Fibroblast of the aortic adventitia (primary cell): ENCODE data around the gene RHPN2. TPM values are rescaled to one million over a fixed set of nuclear protein-coding genes. Genes with fewer than 3 reads are reported as not detected.

Experiments
- DNase-seq: peaks from one replicate; pipeline ENCODE4 v3.0.0-alpha.2; 2010; ENCODE audit warnings: low read depth
- H3K4me3 ChIP-seq: 2 replicates; pipeline ENCODE4 v1.5.1; 2011; ENCODE audit warnings: low read depth, mild to moderate bottlenecking, control low read depth, low read length, moderate library complexity
- total RNA-seq: library from RNA; depleted of rRNA; stranded (reverse); fragments of >200 nt; gene quantifications from 2 replicates; pipeline ENCODE4 v1.2.3, GENCODE V29; 2012; ENCODE audit warnings: low replicate concordance
- TF ChIP-seq, protein P1 (sequence below): IDR thresholded peaks from 2 replicates; pipeline ENCODE4 v1.5.1; 2011; ENCODE audit warnings: mild to moderate bottlenecking, low read length, control low read depth, inconsistent platforms; ENCODE audit not compliant: insufficient read depth

Gene RHPN2
- total RNA-seq, 1 donor = 2.3 TPM

DNA sequence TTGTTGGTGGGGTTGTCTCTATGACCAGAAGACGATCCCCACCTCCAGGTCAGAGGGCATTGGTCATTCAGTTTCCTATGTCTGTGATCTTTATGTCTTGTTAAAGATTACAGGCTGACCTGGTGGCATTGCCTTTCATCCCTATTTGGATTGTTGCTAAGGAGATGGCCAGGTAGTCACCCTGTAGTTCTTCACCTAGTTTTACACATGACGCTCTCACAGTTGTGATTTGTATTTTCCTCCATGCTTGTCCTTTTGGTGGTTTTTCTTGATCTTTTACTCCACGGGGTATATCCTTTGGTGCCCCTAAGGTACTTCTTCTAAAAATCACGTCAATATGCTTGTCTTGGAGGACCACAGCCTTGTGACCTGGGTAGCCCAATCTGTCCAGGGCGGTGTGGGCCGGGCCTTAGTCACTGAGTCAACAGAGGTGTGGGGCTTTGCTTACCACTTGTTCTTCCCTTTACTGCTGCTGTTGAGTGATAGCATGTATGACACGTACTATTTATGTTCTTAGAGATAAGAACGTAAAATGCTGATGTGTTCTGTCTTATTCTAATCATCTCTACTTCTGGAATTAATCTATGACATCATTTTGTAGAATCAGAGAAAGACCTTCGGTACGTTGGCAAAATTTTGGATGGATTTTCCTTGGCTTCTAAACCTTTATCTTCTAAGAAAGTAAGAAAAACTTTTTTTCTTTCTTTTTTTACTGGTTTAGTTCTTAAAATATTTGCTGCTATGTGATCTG lies 36.4 kb upstream of the RHPN2 start:
- no peak for DNase-seq
- TF ChIP-seq, protein P1, sequence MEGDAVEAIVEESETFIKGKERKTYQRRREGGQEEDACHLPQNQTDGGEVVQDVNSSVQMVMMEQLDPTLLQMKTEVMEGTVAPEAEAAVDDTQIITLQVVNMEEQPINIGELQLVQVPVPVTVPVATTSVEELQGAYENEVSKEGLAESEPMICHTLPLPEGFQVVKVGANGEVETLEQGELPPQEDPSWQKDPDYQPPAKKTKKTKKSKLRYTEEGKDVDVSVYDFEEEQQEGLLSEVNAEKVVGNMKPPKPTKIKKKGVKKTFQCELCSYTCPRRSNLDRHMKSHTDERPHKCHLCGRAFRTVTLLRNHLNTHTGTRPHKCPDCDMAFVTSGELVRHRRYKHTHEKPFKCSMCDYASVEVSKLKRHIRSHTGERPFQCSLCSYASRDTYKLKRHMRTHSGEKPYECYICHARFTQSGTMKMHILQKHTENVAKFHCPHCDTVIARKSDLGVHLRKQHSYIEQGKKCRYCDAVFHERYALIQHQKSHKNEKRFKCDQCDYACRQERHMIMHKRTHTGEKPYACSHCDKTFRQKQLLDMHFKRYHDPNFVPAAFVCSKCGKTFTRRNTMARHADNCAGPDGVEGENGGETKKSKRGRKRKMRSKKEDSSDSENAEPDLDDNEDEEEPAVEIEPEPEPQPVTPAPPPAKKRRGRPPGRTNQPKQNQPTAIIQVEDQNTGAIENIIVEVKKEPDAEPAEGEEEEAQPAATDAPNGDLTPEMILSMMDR = no peak
- H3K4me3 ChIP-seq = no peak overlapping the region

DNA sequence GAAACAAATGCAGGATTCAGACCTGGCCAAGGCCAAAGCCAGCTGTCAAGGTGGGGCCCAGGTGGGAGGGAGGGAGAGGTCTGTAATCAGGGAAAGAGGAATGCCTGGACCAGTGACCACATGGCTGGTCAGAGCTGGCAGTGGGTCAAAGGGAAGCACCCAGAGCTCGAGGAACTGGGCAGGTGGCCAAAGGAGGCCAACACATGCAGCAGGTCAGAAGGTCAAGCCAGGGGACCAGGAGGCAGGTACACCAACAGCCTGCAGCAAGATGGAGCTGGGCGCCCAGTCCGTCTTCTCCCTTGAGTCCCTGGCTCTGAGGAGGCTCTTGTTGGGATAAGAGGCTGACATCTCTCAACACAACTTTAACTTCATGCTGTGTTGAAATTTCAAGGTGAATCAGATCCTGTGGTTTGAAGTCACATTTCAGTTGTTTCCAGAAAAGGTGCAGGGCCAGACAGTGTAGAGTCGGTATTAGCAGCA lies 33.4 kb upstream of the RHPN2 start:
- H3K4me3 ChIP-seq = no peak overlapping the region
- TF ChIP-seq, protein P1 = no peak
- no peak for DNase-seq

DNA sequence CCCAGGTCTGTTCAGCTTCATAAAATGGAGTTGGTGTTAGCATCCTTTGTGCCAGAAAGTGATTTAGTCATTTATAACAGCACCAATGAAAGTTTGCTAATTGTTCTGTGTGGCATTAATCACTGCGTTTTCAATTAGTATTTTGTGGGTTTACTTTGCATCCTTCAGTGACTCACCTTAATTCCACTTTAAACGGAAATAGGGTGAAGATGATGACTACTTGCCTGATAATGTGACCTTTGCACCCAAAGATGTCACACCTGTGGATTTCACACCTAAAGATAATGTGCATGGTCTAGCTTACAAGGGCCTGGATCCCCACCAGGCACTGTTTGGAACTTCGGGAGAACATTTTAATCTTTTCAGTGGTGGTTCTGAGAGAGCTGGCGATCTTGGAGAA lies 31.3 kb upstream of the RHPN2 start:
- H3K4me3 ChIP-seq = no peak overlapping the region
- DNase-seq = no peak
- TF ChIP-seq, protein P1 = no peak

DNA sequence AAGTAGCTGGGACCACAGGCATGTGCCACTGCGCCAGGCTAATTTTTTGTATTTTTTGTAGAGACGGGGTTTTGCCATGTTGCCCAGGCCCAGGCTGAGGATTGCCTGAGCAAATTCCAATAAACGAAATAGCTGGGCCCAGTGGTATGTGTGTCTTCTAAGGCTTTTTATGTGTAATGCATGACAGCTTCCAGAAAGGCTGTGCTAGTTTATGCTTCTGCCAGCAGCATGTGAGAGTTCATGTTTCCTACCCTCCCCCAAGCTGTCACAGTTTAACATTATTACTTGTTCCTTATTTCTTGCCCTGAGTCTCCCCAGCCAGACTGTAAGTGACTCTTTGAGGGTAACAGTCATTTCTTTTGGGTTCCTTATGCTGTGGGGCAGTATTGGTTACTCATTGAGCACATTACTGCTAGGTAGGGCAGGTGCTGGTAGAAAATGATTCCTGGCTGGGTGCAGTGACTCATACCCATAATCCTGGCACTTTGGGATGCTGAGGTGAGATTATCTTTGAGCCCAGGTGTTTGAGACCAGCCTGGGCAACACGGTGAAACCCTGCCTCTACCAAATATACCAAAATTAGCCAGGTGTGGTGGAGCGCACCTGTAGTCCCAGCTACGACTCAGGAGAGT lies 29.9 kb upstream of the RHPN2 start:
- no peak overlapping the region for H3K4me3 ChIP-seq
- DNase-seq = no peak
- TF ChIP-seq, protein P1 = no peak

DNA sequence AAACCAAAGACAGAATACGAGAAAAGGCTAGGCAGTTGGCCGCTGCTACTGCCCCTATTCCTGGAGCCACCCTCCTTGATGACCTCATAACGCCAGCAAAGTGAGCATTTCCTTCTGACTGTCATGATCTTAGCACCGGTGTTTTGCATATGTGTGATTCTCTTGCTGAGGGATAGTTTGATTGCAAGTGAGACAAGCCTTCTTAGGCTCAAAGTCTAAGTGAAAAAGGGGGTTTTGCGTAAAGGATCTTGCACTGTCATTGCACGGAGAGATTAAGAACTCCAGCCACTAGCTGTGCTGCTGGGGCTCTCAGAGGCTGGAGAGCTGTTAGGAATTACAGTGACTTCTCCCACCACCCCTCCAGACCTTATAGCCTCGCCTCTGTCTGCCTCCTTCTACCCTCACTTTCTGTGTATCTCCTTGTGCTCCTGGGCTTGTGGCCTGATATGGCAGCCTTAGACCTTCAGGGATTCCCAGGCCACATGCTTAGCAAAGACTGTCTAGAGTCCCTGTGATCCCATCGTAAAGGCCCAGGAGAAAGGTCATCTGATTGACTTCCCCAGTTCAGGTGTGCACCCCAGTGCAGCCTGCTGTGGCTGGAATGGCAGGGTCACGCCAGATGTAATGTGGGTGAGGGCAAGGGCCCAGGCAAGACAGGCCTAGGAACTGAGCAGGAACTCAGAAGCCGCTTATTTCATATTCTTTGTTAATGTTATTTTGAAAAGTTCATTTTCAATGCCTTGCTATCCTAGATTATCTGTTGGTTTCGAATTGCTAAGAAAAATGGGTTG lies 28.9 kb upstream of the RHPN2 start:
- DNase-seq = no peak
- TF ChIP-seq, protein P1 = no peak
- H3K4me3 ChIP-seq = no peak overlapping the region

DNA sequence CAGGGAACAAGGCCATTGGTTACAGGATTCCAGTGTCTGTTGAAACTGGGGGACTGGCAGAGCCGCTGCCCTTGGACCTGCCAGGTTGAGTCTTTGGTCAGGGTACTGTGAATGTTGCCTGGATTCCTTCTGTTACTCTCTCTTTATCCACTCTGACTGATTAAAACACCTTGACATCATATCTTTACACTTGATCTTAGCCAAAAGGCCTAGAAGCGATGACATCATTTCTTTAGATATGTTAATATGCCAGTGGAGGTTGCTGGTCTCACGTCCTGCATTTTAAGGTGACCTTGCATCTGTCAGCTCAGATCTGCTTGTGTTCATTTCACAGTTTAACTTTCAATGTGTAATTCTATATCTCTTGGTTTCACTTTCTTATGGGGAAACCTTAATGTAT lies 25.5 kb upstream of the RHPN2 start:
- no peak overlapping the region for H3K4me3 ChIP-seq
- DNase-seq = no peak
- TF ChIP-seq, protein P1 = no peak
